Hepatocyte (in vitro differentiated cells): ENCODE results near the gene TIAM1.

Source experiments
- EZH2 ChIP-seq: fragments of 200-600 bp; sonication (generic); IDR thresholded peaks from 2 replicates; pipeline ENCODE4 v1.6.1; 2016; ENCODE audit warnings: antibody characterized with exemption, mild to moderate bottlenecking, borderline replicate concordance
- TF ChIP-seq, protein P1 (sequence below): fragments of 200-600 bp; sonication (generic); IDR thresholded peaks from 2 replicates; pipeline ENCODE4 v1.5.1; 2016; ENCODE audit warnings: antibody characterized with exemption, mild to moderate bottlenecking; ENCODE audit not compliant: poor library complexity

DNA sequence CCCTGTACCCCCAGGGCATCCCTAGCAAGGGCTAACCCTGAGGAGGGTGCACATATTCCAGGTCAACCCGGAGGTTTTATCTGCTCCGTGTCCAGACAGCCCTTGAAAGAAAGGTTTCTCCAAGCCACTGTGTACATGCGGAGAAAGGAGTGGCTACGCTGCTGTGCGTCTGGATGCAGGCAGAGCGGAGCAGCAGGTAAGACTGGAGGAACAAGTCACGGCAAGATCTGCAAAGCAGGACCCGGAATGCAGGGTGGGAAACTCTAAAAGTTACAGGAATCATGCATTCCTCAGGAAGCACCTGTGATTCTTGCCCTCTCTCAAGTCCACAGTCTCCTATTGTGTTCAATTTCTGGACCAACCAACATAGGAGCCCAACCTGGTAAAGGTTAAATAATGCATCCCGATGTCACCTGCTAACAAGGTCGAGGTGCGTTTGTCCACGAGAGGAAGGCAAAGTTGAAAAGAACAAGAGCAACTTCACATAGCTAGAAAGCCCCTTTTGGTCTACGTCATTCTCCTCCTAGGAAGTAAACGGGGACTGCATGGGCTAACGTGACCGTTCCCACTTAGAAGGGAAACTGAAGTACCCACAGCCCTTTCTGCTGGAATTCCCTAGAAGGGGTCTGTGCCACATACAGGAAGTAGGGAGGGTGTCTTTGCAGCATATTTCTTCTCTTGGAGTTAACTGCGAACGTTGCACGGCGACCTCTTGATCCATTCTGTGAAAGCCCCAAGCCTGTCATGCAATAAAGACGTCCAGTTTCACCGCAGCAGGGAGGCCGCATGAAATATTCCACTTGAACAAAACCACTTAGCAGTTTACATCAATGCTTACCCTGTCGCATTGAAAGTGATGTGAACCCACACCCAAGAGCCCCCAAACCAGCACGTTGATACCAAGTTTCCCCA, 5.8 kb downstream of the TIAM1 start:
- TF ChIP-seq, protein P1, sequence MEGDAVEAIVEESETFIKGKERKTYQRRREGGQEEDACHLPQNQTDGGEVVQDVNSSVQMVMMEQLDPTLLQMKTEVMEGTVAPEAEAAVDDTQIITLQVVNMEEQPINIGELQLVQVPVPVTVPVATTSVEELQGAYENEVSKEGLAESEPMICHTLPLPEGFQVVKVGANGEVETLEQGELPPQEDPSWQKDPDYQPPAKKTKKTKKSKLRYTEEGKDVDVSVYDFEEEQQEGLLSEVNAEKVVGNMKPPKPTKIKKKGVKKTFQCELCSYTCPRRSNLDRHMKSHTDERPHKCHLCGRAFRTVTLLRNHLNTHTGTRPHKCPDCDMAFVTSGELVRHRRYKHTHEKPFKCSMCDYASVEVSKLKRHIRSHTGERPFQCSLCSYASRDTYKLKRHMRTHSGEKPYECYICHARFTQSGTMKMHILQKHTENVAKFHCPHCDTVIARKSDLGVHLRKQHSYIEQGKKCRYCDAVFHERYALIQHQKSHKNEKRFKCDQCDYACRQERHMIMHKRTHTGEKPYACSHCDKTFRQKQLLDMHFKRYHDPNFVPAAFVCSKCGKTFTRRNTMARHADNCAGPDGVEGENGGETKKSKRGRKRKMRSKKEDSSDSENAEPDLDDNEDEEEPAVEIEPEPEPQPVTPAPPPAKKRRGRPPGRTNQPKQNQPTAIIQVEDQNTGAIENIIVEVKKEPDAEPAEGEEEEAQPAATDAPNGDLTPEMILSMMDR, result no peak
- TF ChIP-seq EZH2, result no peak
